GM12878 (cell line): ENCODE measurements around the gene YBX3.

ENCODE experiments used
- CHD2 ChIP-seq: IDR thresholded peaks from 2 replicates; pipeline ENCODE4 v1.6.1; 2011; ENCODE audit warnings: low read depth, low read length, improper control_type of control experiment, borderline replicate concordance
- CREB1 ChIP-seq: IDR thresholded peaks from 2 replicates; pipeline ENCODE4 v1.6.1; 2012; ENCODE audit warnings: low read depth, mild to moderate bottlenecking, inconsistent platforms
- CTCF ChIP-seq, 3 experiments: IDR thresholded peaks in 2 of 3; conservative IDR thresholded peaks in 1 of 3; 2 replicates each; pipeline ENCODE4 v1.5.1; 2011; ENCODE audit warnings: low read depth in 3 of 3, low read length in 3 of 3, mild to moderate bottlenecking in 3 of 3, control low read depth in 2 of 3, moderate library complexity in 2 of 3, inconsistent platforms in 1 of 3, mixed read lengths in 1 of 3; ENCODE audit not compliant: control insufficient read depth in 2 of 3, insufficient read depth in 1 of 3; ENCODE audit errors: extremely low read depth in 1 of 3
- ETV6 ChIP-seq, 2 experiments: fragments of 450-650 bp in 1 of 2; IDR thresholded peaks in 1 of 2; conservative IDR thresholded peaks in 1 of 2; 2 replicates each; pipeline ENCODE4 v1.6.1; 2014; ENCODE audit warnings: antibody characterized with exemption in 1 of 2, borderline replicate concordance in 1 of 2, low read depth in 1 of 2, mild to moderate bottlenecking in 1 of 2, moderate library complexity in 1 of 2
- EZH2 ChIP-seq: IDR thresholded peaks from 2 replicates; pipeline ENCODE4 v1.6.1; 2012; ENCODE audit warnings: low read depth, mild to moderate bottlenecking, control low read depth, inconsistent platforms, low read length, borderline replicate concordance; ENCODE audit not compliant: control insufficient read depth
- FOXK2 ChIP-seq: fragments of 450-650 bp; IDR thresholded peaks from 2 replicates; pipeline ENCODE4 v1.6.1; 2017; ENCODE audit warnings: mild to moderate bottlenecking, moderate library complexity
- POLR2A ChIP-seq: IDR thresholded peaks from 2 replicates; pipeline ENCODE4 v1.6.1; 2011; ENCODE audit warnings: low read depth, mild to moderate bottlenecking, low read length
- RCOR1 ChIP-seq: conservative IDR thresholded peaks from 2 replicates; pipeline ENCODE4 v1.6.1; 2012; ENCODE audit warnings: low read depth, low read length, improper control_type of control experiment
- SMAD1 ChIP-seq: fragments of 450-650 bp; IDR thresholded peaks from 2 replicates; pipeline ENCODE4 v1.6.1; 2018; ENCODE audit warnings: mild to moderate bottlenecking, low read depth; ENCODE audit not compliant: partially characterized antibody
- SPI1 ChIP-seq: IDR thresholded peaks from 2 replicates; pipeline ENCODE4 v1.6.1; 2011; ENCODE audit warnings: low read depth, mild to moderate bottlenecking, low read length, moderate library complexity, borderline replicate concordance; ENCODE audit not compliant: insufficient read depth
- TCF12 ChIP-seq: IDR thresholded peaks from 2 replicates; pipeline ENCODE4 v1.6.1; 2011; ENCODE audit warnings: low read depth, mild to moderate bottlenecking, low read length
- USF2 ChIP-seq: IDR thresholded peaks from 2 replicates; pipeline ENCODE4 v1.6.1; 2011; ENCODE audit warnings: low read depth, low read length, improper control_type of control experiment, borderline replicate concordance
- TF ChIP-seq, protein P1 (sequence below): fragments of 450-650 bp; IDR thresholded peaks from 2 replicates; pipeline ENCODE4 v1.6.1; 2018; ENCODE audit warnings: mild to moderate bottlenecking, low read depth, moderate library complexity; ENCODE audit not compliant: partially characterized antibody
- TF ChIP-seq, protein P2 (sequence below): IDR thresholded peaks from 2 replicates; pipeline ENCODE4 v1.6.1; 2012; ENCODE audit warnings: low read depth, low read length, improper control_type of control experiment

DNA sequence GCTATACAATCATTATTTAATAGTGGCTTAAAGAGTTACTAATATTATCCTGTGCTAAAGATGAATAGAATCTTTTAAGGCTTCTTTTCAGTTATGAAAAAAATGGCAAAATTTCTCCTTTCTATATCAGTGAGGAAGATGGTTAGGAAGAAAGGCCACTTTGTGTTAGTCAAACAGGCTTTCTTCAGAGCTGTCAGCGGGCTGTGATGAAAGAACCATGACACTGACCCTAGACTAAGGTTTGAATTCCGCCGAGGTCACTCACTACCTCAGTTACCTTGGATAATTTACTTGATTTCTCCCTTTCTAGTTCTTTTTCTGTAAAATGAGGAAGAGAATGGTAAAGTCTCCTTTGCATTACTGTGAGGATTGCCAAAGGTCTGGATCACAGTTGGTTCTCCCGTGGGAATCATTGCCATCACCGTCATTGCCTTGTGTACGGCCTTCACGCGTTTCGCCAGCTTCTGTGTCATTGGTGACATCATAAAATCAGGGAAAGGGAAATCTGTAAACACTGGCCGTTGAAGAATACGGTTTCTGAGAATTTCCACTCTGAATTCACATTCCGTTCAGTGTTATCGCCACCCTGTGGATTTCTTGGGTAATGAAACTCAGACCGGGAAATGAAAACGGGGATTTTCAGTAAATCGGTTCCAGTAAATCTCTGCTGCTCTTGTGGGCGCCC lies 26.7 kb upstream of the YBX3 start:
- TF ChIP-seq CHD2 (0 out of 2 replicates have a peak, but pooled peaks have one; percentile 17), SPI1 (peak; percentile 40; the same call in 1 of the 2 replicates), CREB1 (peak; percentile 66), CTCF (IDR thresholded peaks at IDR 0.05 in 2 of 3, conservative IDR thresholded peaks at IDR 0.05 in 1 of 3; ENCODE audit: control insufficient read depth in 2 of 3, extremely low read depth in 1 of 3, insufficient read depth in 1 of 3, low read depth in 3 of 3, low read length in 3 of 3) (peak; percentile 84 to 98 (median 96); a peak in 5 of 6 replicates), SMAD1 (no peak), ETV6 (conservative IDR thresholded peaks at IDR 0.05 in 1 of 2, IDR thresholded peaks at IDR 0.05 in 1 of 2; ENCODE audit: borderline replicate concordance in 1 of 2, low read depth in 1 of 2) (no peak), RCOR1 (0 out of 2 replicates have a peak, but pooled peaks have one; percentile 87), TCF12 (no peak), FOXK2 (no peak), POLR2A (no peak), USF2 (no peak), EZH2 (no peak)
- TF ChIP-seq, protein P1, sequence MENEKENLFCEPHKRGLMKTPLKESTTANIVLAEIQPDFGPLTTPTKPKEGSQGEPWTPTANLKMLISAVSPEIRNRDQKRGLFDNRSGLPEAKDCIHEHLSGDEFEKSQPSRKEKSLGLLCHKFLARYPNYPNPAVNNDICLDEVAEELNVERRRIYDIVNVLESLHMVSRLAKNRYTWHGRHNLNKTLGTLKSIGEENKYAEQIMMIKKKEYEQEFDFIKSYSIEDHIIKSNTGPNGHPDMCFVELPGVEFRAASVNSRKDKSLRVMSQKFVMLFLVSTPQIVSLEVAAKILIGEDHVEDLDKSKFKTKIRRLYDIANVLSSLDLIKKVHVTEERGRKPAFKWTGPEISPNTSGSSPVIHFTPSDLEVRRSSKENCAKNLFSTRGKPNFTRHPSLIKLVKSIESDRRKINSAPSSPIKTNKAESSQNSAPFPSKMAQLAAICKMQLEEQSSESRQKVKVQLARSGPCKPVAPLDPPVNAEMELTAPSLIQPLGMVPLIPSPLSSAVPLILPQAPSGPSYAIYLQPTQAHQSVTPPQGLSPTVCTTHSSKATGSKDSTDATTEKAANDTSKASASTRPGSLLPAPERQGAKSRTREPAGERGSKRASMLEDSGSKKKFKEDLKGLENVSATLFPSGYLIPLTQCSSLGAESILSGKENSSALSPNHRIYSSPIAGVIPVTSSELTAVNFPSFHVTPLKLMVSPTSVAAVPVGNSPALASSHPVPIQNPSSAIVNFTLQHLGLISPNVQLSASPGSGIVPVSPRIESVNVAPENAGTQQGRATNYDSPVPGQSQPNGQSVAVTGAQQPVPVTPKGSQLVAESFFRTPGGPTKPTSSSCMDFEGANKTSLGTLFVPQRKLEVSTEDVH = no peak
- TF ChIP-seq, protein P2, sequence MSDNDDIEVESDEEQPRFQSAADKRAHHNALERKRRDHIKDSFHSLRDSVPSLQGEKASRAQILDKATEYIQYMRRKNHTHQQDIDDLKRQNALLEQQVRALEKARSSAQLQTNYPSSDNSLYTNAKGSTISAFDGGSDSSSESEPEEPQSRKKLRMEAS = no peak; the same call in 1 of the 2 replicates
